Esophagus squamous epithelium (tissue), 5 donors: Measurements from ENCODE around the gene ANKRD42. TPM values are rescaled to one million over a fixed set of nuclear protein-coding genes. Genes with fewer than 3 reads are reported as not detected.
"Not testable (repeated sequence)": the region's sequence is repeated elsewhere in the genome, so short reads cannot be mapped to it uniquely, and the experiment has no call there.

Experiments used
- DNase-seq: peaks from one replicate; lab custom pipeline; 2025; lab: John Stamatoyannopoulos, UW
- H3K27ac ChIP-seq, 4 donors: fragments of 200-600 bp; sonication (generic); one replicate each; pipeline ENCODE4 v1.5.1; 2016 to 2019; ENCODE audit warnings: mild to moderate bottlenecking in 1 of 4
- H3K27me3 ChIP-seq, 4 donors: fragments of 200-600 bp; sonication (generic); 1 replicate in 3 of 4; 2 replicates in 1 of 4; pipeline versions ENCODE4 v1.5.1 to v1.6.0; 2017 to 2021; ENCODE audit warnings: antibody characterized with exemption in 1 of 4
- H3K36me3 ChIP-seq, 3 donors: fragments of 200-600 bp; sonication (generic); one replicate each; pipeline ENCODE4 v1.5.1; 2016 to 2019
- H3K4me1 ChIP-seq, 3 donors: fragments of 200-600 bp; sonication (generic); one replicate each; pipeline ENCODE4 v1.5.1; 2017 to 2019
- H3K4me3 ChIP-seq, 4 donors: fragments of 200-600 bp; sonication (generic); 1 replicate in 3 of 4; 2 replicates in 1 of 4; pipeline ENCODE4 v1.5.1; 2016 to 2019; ENCODE audit warnings: mild to moderate bottlenecking in 2 of 4, moderate library complexity in 1 of 4
- H3K9me3 ChIP-seq, 3 donors: fragments of 200-600 bp; sonication (generic); one replicate each; pipeline ENCODE4 v1.5.1; 2016 to 2019
- CTCF ChIP-seq, 6 experiments: fragments of 450-650 bp in 4 of 6; fragments of 200-600 bp in 2 of 6; sonication (generic) in 2 of 6; IDR thresholded peaks; one replicate each; pipeline ENCODE4 v1.5.1; 2016 to 2019; ENCODE audit warnings: antibody characterized with exemption in 6 of 6, mild to moderate bottlenecking in 4 of 6, moderate library complexity in 4 of 6
- POLR2A ChIP-seq, 4 donors: fragments of 450-650 bp; IDR thresholded peaks; one replicate each; pipeline ENCODE4 v1.6.1; 2017; ENCODE audit warnings: antibody characterized with exemption in 4 of 4, mild to moderate bottlenecking in 4 of 4, moderate library complexity in 3 of 4
- WGBS, 2 donors: methylation state at CpG; one replicate each; pipeline ENCODE4 v1.1.5; 2018; 5-methylcytosine and 5-hydroxymethylcytosine counted together
- intact Hi-C: fragments of 100-400 bp; cut with DNase I; formaldehyde crosslinking; loops from one replicate; pipeline ENCODE4 v1.15.0; 2022
- total RNA-seq, 4 donors: library from RNA; depleted of rRNA; stranded (reverse); fragments of >200 nt; gene quantifications; one replicate each; pipeline ENCODE4 v1.1.0, GENCODE V29; 2016
- donor health status: DM: yes; HTN: yes; CAD: no.

Gene ANKRD42
- total RNA-seq, 4 donors from 2014 or later, result 3.9 to 7.4 (median 5.2) TPM

GRCh38 chr11:83195143-83195466, 1.6 kb downstream of the ANKRD42 start:
- no peaks in the 10 kb centered on the region for H3K9me3 ChIP-seq
- H3K27me3 ChIP-seq, result no peaks in the 10 kb centered on the region
- H3K36me3 ChIP-seq, result peaks cover 0 to 41% (median 0%) of the 10 kb centered on the region in 3 donors
- H3K27ac ChIP-seq, result peak overlapping the region in 3 of 4 donors; percentile 92 to 94 (median 93)
- no peak for TF ChIP-seq CTCF (IDR thresholded peaks at IDR 0.05)
- no peak for TF ChIP-seq POLR2A (IDR thresholded peaks at IDR 0.05)
- DNase-seq, result no peak
- WGBS, 2 donors, result 26 to 31% methylated on average over 4 of the region's 4 CpGs
- H3K4me1 ChIP-seq, result peaks cover 10 to 49% (median 20%) of the 10 kb centered on the region in 3 donors
- intact Hi-C loops, result loop anchor here (10.0 kb wide), 1 partner anchor 90 kb away; the partner anchor contains the start of gene CCDC90B
- peak overlapping the region; percentile 69 to 91 (median 80) for H3K4me3 ChIP-seq

GRCh38 chr11:83195649-83196048, 2.1 kb downstream of the ANKRD42 start:
- TF ChIP-seq CTCF (IDR thresholded peaks at IDR 0.05), result no peak
- TF ChIP-seq POLR2A (IDR thresholded peaks at IDR 0.05), result no peak
- peaks cover 10 to 49% (median 20%) of the 10 kb centered on the region in 3 donors for H3K4me1 ChIP-seq
- peaks cover 0 to 41% (median 0%) of the 10 kb centered on the region in 3 donors for H3K36me3 ChIP-seq
- H3K4me3 ChIP-seq, result peak overlapping the region in 1 of 4 donors; percentile 91
- no peaks in the 10 kb centered on the region for H3K27me3 ChIP-seq
- intact Hi-C loops, result loop anchor here (10.0 kb wide), 1 partner anchor 89 kb away; the partner anchor contains the start of gene CCDC90B
- no peak for DNase-seq
- no peaks in the 10 kb centered on the region for H3K9me3 ChIP-seq
- 92 to 94% methylated on average over 8 of the region's 8 CpGs for WGBS, 2 donors
- H3K27ac ChIP-seq, result peak overlapping the region in 1 of 4 donors; percentile 94

GRCh38 chr11:83200035-83200434, 6.5 kb downstream of the ANKRD42 start:
- WGBS, 2 donors, result 95 to 97% methylated on average over 1 of the region's 1 CpG
- H3K27ac ChIP-seq, result no peak overlapping the region
- TF ChIP-seq CTCF (IDR thresholded peaks at IDR 0.05), result no peak
- TF ChIP-seq POLR2A (IDR thresholded peaks at IDR 0.05), result no peak
- H3K9me3 ChIP-seq, result no peaks in the 10 kb centered on the region
- no peaks in the 10 kb centered on the region for H3K27me3 ChIP-seq
- peaks cover 0 to 24% (median 8%) of the 10 kb centered on the region in 3 donors for H3K4me1 ChIP-seq
- no peak overlapping the region for H3K4me3 ChIP-seq
- DNase-seq, result no peak
- H3K36me3 ChIP-seq, result peaks cover 0 to 50% (median 0%) of the 10 kb centered on the region in 3 donors
- intact Hi-C loops, result no loop called here

GRCh38 chr11:83205608-83206185, 12.2 kb downstream of the ANKRD42 start:
- no peak for DNase-seq
- no peaks in the 10 kb centered on the region for H3K9me3 ChIP-seq
- no peaks in the 10 kb centered on the region for H3K27me3 ChIP-seq
- no peak overlapping the region for H3K4me3 ChIP-seq
- 90 to 95% methylated on average over 3 of the region's 3 CpGs for WGBS, 2 donors
- no peak for TF ChIP-seq CTCF (IDR thresholded peaks at IDR 0.05)
- TF ChIP-seq POLR2A (IDR thresholded peaks at IDR 0.05), result no peak
- no peak overlapping the region for H3K27ac ChIP-seq
- H3K36me3 ChIP-seq, result peaks cover 0 to 78% (median 0%) of the 10 kb centered on the region in 3 donors
- intact Hi-C loops, result no loop called here
- H3K4me1 ChIP-seq, result no peaks in the 10 kb centered on the region

GRCh38 chr11:83206221-83206620, 12.7 kb downstream of the ANKRD42 start:
- TF ChIP-seq POLR2A (IDR thresholded peaks at IDR 0.05) (no peak), CTCF (IDR thresholded peaks at IDR 0.05) (no peak)
- H3K4me3 ChIP-seq, result no peak overlapping the region
- H3K27me3 ChIP-seq, result no peaks in the 10 kb centered on the region
- no peak for DNase-seq
- intact Hi-C loops, result no loop called here
- no peaks in the 10 kb centered on the region for H3K9me3 ChIP-seq
- H3K36me3 ChIP-seq, result peaks cover 0 to 78% (median 0%) of the 10 kb centered on the region in 3 donors
- WGBS, 2 donors, result 82 to 91% methylated on average over 1 of the region's 1 CpG
- no peaks in the 10 kb centered on the region for H3K4me1 ChIP-seq
- no peak overlapping the region for H3K27ac ChIP-seq

GRCh38 chr11:83206771-83207382, 13.4 kb downstream of the ANKRD42 start:
- DNase-seq, intact Hi-C loops: not testable (repeated sequence)
- peaks cover 0 to 81% (median 0%) of the 10 kb centered on the region in 3 donors for H3K36me3 ChIP-seq

More at GRCh38 chr11:83206771-83207382, 13.4 kb downstream of the ANKRD42 start:
- H3K27ac ChIP-seq, H3K27me3 ChIP-seq, H3K4me3 ChIP-seq, H3K9me3 ChIP-seq, H3K4me1 ChIP-seq: not testable (repeated sequence)
- 66 to 70% methylated on average over 4 of the region's 4 CpGs for WGBS, 2 donors
